ENCODE data around the gene SORBS1. TPM values are rescaled to one million over a fixed set of nuclear protein-coding genes. Genes with fewer than 3 reads are reported as not detected.

Gene SORBS1
- total and polyA plus RNA-seq, 2 of the 13 experiments (the other 11 are each of a cell fraction or from before 2014, with no cell fraction given): 16.8 to 39.8 TPM

DNA sequence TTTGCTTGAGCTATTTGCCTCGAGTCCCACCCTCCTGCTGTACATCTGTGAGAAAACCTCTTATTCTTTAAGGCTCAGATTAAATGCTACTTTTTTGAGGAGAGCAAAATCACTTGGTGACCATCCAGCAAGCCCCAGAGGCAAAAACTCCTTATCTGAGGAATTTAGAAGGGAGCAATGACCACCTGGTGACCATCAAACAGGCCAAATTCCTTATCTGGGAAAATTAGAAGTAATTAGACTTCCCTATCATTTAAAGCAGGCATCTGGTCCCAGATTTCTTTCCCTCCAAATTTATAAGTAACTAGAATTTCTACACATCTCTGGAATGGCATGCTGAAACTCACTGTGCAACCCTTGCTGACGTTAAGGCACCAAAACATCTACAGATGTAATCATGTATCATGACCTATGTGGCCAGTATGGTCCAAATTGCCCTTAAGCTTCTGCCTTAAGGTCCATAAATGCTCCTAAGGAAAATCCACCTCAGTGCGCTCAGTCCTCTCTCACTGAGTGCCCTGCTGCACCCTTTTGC, 229.5 kb downstream of the SORBS1 start:
- in situ Hi-C loops (cut with HindIII; ENCODE audit: extremely low pct_ligation_motif_present, low pct_unique_long_range_greater_than_20kb) (no loop called here), intact Hi-C loops (cut with micrococcal nuclease; ENCODE audit: unreplicated experiment) (loop anchor here (5.0 kb wide), 1 partner anchor 44 kb away; no protein-coding TSS in a partner anchor)
- H2AFZ ChIP-seq (ENCODE audit: low read length): no peak overlapping the region
- ChIA-PET POLR2A (no interaction called here), CTCF (ENCODE audit: low intra/inter-chr PET ratio, low total read pairs) (no interaction called here)
- H3K9ac ChIP-seq (ENCODE audit: insufficient read depth, low read depth, low read length): no peak overlapping the region
- H3K4me2 ChIP-seq (ENCODE audit: low read depth, low read length): no peak overlapping the region
- no TSS peak for BruUV-seq (replicated peaks)
- no peak for FAIRE-seq
- H3K4me3 ChIP-seq (replicated peaks in 1 of 3; ENCODE audit: insufficient read depth in 1 of 3, low read depth in 2 of 3, low read length in 3 of 3): no peak overlapping the region
- no peaks in the 10 kb centered on the region for H3K27me3 ChIP-seq (ENCODE audit: control insufficient read depth in 1 of 2, insufficient read depth in 2 of 2, low read length in 2 of 2)
- H3K9me3 ChIP-seq (ENCODE audit: low read length): no peaks in the 10 kb centered on the region
- H3K79me2 ChIP-seq (ENCODE audit: insufficient read depth, low read length): no peaks in the 10 kb centered on the region
- no peak for ATAC-seq
- peaks cover 3 to 30% of the 10 kb centered on the region in 2 experiments for H3K36me3 ChIP-seq (replicated peaks in 1 of 2; ENCODE audit: control insufficient read depth in 1 of 2, insufficient read depth in 2 of 2, low read length in 2 of 2)
- TF ChIP-seq ZKSCAN1 (IDR thresholded peaks at IDR 0.05; ENCODE audit: low read length) (no peak), ZFP36L2 (CRISPR knock-in tag; IDR thresholded peaks at IDR 0.05) (no peak), ZNF577 (CRISPR knock-in tag; IDR thresholded peaks at IDR 0.05; ENCODE audit: borderline replicate concordance, low read depth) (no peak), ONECUT2 (CRISPR knock-in tag; IDR thresholded peaks at IDR 0.05) (no peak), SP2 (CRISPR knock-in tag; IDR thresholded peaks at IDR 0.05) (no peak), KAT2B (IDR thresholded peaks at IDR 0.05; ENCODE audit: borderline replicate concordance, low read depth, low read length) (no peak), ZNF276 (CRISPR knock-in tag; IDR thresholded peaks at IDR 0.05; ENCODE audit: low read depth) (no peak), ZNF614 (CRISPR knock-in tag; IDR thresholded peaks at IDR 0.05; ENCODE audit: borderline replicate concordance) (no peak), ZNF567 (CRISPR knock-in tag; IDR thresholded peaks at IDR 0.05; ENCODE audit: borderline replicate concordance) (no peak), ZNF24 (IDR thresholded peaks at IDR 0.05) (no peak), ZNF17 (CRISPR knock-in tag; IDR thresholded peaks at IDR 0.05) (no peak), FOXA3 (CRISPR knock-in tag; IDR thresholded peaks at IDR 0.05) (no peak), TFDP2 (CRISPR knock-in tag; IDR thresholded peaks at IDR 0.05) (no peak)
- TF ChIP-seq, protein P1, sequence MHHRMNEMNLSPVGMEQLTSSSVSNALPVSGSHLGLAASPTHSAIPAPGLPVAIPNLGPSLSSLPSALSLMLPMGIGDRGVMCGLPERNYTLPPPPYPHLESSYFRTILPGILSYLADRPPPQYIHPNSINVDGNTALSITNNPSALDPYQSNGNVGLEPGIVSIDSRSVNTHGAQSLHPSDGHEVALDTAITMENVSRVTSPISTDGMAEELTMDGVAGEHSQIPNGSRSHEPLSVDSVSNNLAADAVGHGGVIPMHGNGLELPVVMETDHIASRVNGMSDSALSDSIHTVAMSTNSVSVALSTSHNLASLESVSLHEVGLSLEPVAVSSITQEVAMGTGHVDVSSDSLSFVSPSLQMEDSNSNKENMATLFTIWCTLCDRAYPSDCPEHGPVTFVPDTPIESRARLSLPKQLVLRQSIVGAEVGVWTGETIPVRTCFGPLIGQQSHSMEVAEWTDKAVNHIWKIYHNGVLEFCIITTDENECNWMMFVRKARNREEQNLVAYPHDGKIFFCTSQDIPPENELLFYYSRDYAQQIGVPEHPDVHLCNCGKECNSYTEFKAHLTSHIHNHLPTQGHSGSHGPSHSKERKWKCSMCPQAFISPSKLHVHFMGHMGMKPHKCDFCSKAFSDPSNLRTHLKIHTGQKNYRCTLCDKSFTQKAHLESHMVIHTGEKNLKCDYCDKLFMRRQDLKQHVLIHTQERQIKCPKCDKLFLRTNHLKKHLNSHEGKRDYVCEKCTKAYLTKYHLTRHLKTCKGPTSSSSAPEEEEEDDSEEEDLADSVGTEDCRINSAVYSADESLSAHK (CRISPR knock-in tag; IDR thresholded peaks at IDR 0.05; ENCODE audit: borderline replicate concordance): no peak
- TF ChIP-seq, protein P2, sequence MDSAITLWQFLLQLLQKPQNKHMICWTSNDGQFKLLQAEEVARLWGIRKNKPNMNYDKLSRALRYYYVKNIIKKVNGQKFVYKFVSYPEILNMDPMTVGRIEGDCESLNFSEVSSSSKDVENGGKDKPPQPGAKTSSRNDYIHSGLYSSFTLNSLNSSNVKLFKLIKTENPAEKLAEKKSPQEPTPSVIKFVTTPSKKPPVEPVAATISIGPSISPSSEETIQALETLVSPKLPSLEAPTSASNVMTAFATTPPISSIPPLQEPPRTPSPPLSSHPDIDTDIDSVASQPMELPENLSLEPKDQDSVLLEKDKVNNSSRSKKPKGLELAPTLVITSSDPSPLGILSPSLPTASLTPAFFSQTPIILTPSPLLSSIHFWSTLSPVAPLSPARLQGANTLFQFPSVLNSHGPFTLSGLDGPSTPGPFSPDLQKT (CRISPR knock-in tag; IDR thresholded peaks at IDR 0.05; ENCODE audit: borderline replicate concordance): no peak
- 100% methylated on average over 3 of the region's 3 CpGs for WGBS (ENCODE audit: low lambda C conversion rate)
- no peak overlapping the region for H3K27ac ChIP-seq (ENCODE audit: extremely low read length, insufficient read depth, low read length)
- no peaks in the 10 kb centered on the region for H4K20me1 ChIP-seq (ENCODE audit: insufficient read depth, low read length)
- DNase-seq (ENCODE audit: low spot score): no peak
- peaks cover 51% of the 10 kb centered on the region for H3K4me1 ChIP-seq (ENCODE audit: insufficient read depth, low read length)
